ENCODE results near the gene IMMP2L. TPM values are rescaled to one million over a fixed set of nuclear protein-coding genes. Genes with fewer than 3 reads are reported as not detected.
A peak's percentile ranks its signal among the peaks of the same experiment; 100 is the strongest.

IMMP2L gene
- total RNA-seq, 4 donors from 2014 or later, result 23.8 to 30.0 (median 27.7) TPM

GRCh38 chr7:111394891-111395290 lies 167.4 kb downstream of the IMMP2L start:
- H3K9me3 ChIP-seq, result no peaks in the 10 kb centered on the region
- TF ChIP-seq POLR2A (IDR thresholded peaks at IDR 0.05), result no peak
- no peak for TF ChIP-seq CTCF (IDR thresholded peaks at IDR 0.05)

GRCh38 chr7:111393011-111393754 lies 169.1 kb downstream of the IMMP2L start:
- H3K9me3 ChIP-seq, result no peaks in the 10 kb centered on the region
- no peaks in the 10 kb centered on the region for H3K36me3 ChIP-seq
- intact Hi-C loops (cut with DNase I), result no loop called here
- no peak overlapping the region for H3K4me3 ChIP-seq (replicated peaks in 1 of 3)
- no peaks in the 10 kb centered on the region for H3K4me1 ChIP-seq
- WGBS, 2 donors, result 72 to 75% methylated on average over 3 of the region's 3 CpGs
- peak overlapping the region in 1 of 3 donors; percentile 31 for H3K27ac ChIP-seq
- no peaks in the 10 kb centered on the region for H3K27me3 ChIP-seq
- DNase-seq, result no peak
- no peak for TF ChIP-seq CTCF (IDR thresholded peaks at IDR 0.05)
- no peak for TF ChIP-seq POLR2A (IDR thresholded peaks at IDR 0.05)

More at GRCh38 chr7:111394891-111395290, 167.4 kb downstream of the IMMP2L start:
- 97 to 98% methylated on average over 4 of the region's 4 CpGs for WGBS, 2 donors
- H3K4me1 ChIP-seq, result no peaks in the 10 kb centered on the region
- no peaks in the 10 kb centered on the region for H3K27me3 ChIP-seq
- DNase-seq, result no peak
- H3K4me3 ChIP-seq (replicated peaks in 1 of 3), result no peak overlapping the region
- H3K27ac ChIP-seq, result no peak overlapping the region
- intact Hi-C loops (cut with DNase I), result no loop called here
- H3K36me3 ChIP-seq, result no peaks in the 10 kb centered on the region

GRCh38 chr7:111392294-111392693 lies 170.0 kb downstream of the IMMP2L start:
- Histone ChIP-seq H3K9me3 (no peaks in the 10 kb centered on the region), H3K4me1 (no peaks in the 10 kb centered on the region), H3K4me3 (replicated peaks in 1 of 3) (no peak overlapping the region), H3K36me3 (no peaks in the 10 kb centered on the region), H3K27ac (no peak overlapping the region), H3K27me3 (no peaks in the 10 kb centered on the region)
- no peak for TF ChIP-seq POLR2A (IDR thresholded peaks at IDR 0.05)
- no peak for TF ChIP-seq CTCF (IDR thresholded peaks at IDR 0.05)
- 19 to 23% methylated on average over 1 of the region's 1 CpG for WGBS, 2 donors
- intact Hi-C loops (cut with DNase I), result no loop called here
- no peak for DNase-seq

- no peaks in the 10 kb centered on the region for H3K4me1 ChIP-seq
- no peaks in the 10 kb centered on the region for H3K9me3 ChIP-seq
- H3K27me3 ChIP-seq, result no peaks in the 10 kb centered on the region
- H3K4me3 ChIP-seq (replicated peaks in 1 of 3), result no peak overlapping the region
- WGBS, 2 donors, result 95 to 98% methylated on average over 4 of the region's 4 CpGs
- intact Hi-C loops (cut with DNase I), result no loop called here
- no peak for TF ChIP-seq POLR2A (IDR thresholded peaks at IDR 0.05)
- no peak for TF ChIP-seq CTCF (IDR thresholded peaks at IDR 0.05)
- H3K36me3 ChIP-seq, result no peaks in the 10 kb centered on the region
- DNase-seq, result no peak
- no peak overlapping the region for H3K27ac ChIP-seq
Measured at GRCh38 chr7:111390000-111390399, 172.3 kb downstream of the IMMP2L start.

GRCh38 chr7:111388912-111389311 lies 173.4 kb downstream of the IMMP2L start:
- TF ChIP-seq POLR2A (IDR thresholded peaks at IDR 0.05) (no peak), CTCF (IDR thresholded peaks at IDR 0.05) (no peak)
- H3K27me3 ChIP-seq, result no peaks in the 10 kb centered on the region
- H3K27ac ChIP-seq, result no peak overlapping the region
- DNase-seq, result no peak
- no peak overlapping the region for H3K4me3 ChIP-seq (replicated peaks in 1 of 3)
- no peaks in the 10 kb centered on the region for H3K36me3 ChIP-seq
- intact Hi-C loops (cut with DNase I), result no loop called here
- no peaks in the 10 kb centered on the region for H3K4me1 ChIP-seq
- no peaks in the 10 kb centered on the region for H3K9me3 ChIP-seq
- WGBS, 2 donors, result 84 to 94% methylated on average over 2 of the region's 2 CpGs

All from thyroid gland (tissue), 4 donors.